GM19468 (cell line): Measurements from ENCODE around the gene EFHC1.

Source experiments
- ATAC-seq: cut with Tn5 transposase; IDR thresholded peaks from one replicate; pipeline ENCODE4 v1.9.1; 2021; ENCODE audit warnings: mild to moderate bottlenecking, moderate library complexity, moderate number of reproducible peaks; ENCODE audit not compliant: unreplicated experiment; ENCODE audit errors: extremely low read depth

EFHC1 gene

GRCh38 chr6:52394251-52394666 lies 25.9 kb upstream of the EFHC1 start:
- peak; percentile 75 for ATAC-seq

- no peak for ATAC-seq
Measured at GRCh38 chr6:52395969-52396368, 24.2 kb upstream of the EFHC1 start.

GRCh38 chr6:52399511-52400312 lies 20.4 kb upstream of the EFHC1 start:
- no peak for ATAC-seq

- ATAC-seq: no peak
Measured at GRCh38 chr6:52400313-52401041, 19.7 kb upstream of the EFHC1 start.

GRCh38 chr6:52403086-52403485 lies 17.1 kb upstream of the EFHC1 start:
- ATAC-seq: no peak

- no peak for ATAC-seq
Measured at GRCh38 chr6:52403627-52404026, 16.5 kb upstream of the EFHC1 start.

- no peak for ATAC-seq
Measured at GRCh38 chr6:52405243-52405642, 14.9 kb upstream of the EFHC1 start.

- ATAC-seq: no peak
Measured at GRCh38 chr6:52407467-52407866, 12.7 kb upstream of the EFHC1 start.

- ATAC-seq: no peak
Measured at GRCh38 chr6:52409499-52409898, 10.6 kb upstream of the EFHC1 start.

- ATAC-seq: no peak
Measured at GRCh38 chr6:52410979-52411378, 9.2 kb upstream of the EFHC1 start.

- ATAC-seq: no peak
Measured at GRCh38 chr6:52411911-52412310, 8.2 kb upstream of the EFHC1 start.

GRCh38 chr6:52415333-52415732 lies 4.8 kb upstream of the EFHC1 start:
- no peak for ATAC-seq

- ATAC-seq: no peak
Measured at GRCh38 chr6:52415917-52416628, 4.1 kb upstream of the EFHC1 start.

GRCh38 chr6:52416629-52417151 lies 3.5 kb upstream of the EFHC1 start:
- ATAC-seq: no peak

GRCh38 chr6:52417675-52418111 lies 2.4 kb upstream of the EFHC1 start:
- no peak for ATAC-seq

GRCh38 chr6:52418606-52419005 lies 1.5 kb upstream of the EFHC1 start:
- ATAC-seq: no peak

- ATAC-seq: no peak
Measured at GRCh38 chr6:52420668-52421358, 671 bp downstream of the EFHC1 start.

GRCh38 chr6:52422156-52422555 lies 2.0 kb downstream of the EFHC1 start:
- ATAC-seq: no peak

GRCh38 chr6:52423448-52423847 lies 3.3 kb downstream of the EFHC1 start:
- no peak for ATAC-seq

GRCh38 chr6:52423971-52424381 lies 3.8 kb downstream of the EFHC1 start:
- no peak for ATAC-seq
